Measurements from ENCODE around the gene ASCC1.

GRCh38 chr10:72201293-72201692 lies 14.8 kb downstream of the ASCC1 start:
- TF ChIP-seq CTCF (IDR thresholded peaks at IDR 0.05; ENCODE audit: low read length) (no peak), EZH2 (optimal IDR thresholded peaks at IDR 0.05; ENCODE audit: low read depth, low read length) (no peak)
